Endothelial cell (in vitro differentiated cells): Measurements from ENCODE around the gene C6orf163. TPM values are rescaled to one million over a fixed set of nuclear protein-coding genes. Genes with fewer than 3 reads are reported as not detected.

Experiments used
- DNase-seq: peaks from one replicate; pipeline ENCODE4 v3.0.0; 2021; ENCODE audit warnings: low spot score
- H3K27ac Mint-ChIP-seq: one replicate; pipeline ENCODE4 v1.8.0; 2021; ENCODE audit warnings: mixed read lengths, inconsistent platforms; ENCODE audit not compliant: unreplicated experiment
- H3K27me3 Mint-ChIP-seq: one replicate; pipeline ENCODE4 v1.8.0; 2021; ENCODE audit warnings: mild to moderate bottlenecking, moderate library complexity, mixed read lengths, inconsistent platforms; ENCODE audit not compliant: unreplicated experiment
- H3K36me3 Mint-ChIP-seq: one replicate; pipeline ENCODE4 v1.8.0; 2021; ENCODE audit warnings: mild to moderate bottlenecking, low read depth, mixed read lengths, inconsistent platforms; ENCODE audit not compliant: unreplicated experiment
- H3K4me1 Mint-ChIP-seq: one replicate; pipeline ENCODE4 v1.8.0; 2021; ENCODE audit warnings: mild to moderate bottlenecking, mixed read lengths, inconsistent platforms; ENCODE audit not compliant: unreplicated experiment
- H3K4me3 Mint-ChIP-seq: one replicate; pipeline ENCODE4 v1.8.0; 2021; ENCODE audit warnings: mild to moderate bottlenecking, mixed read lengths, inconsistent platforms; ENCODE audit not compliant: unreplicated experiment
- H3K9me3 Mint-ChIP-seq: one replicate; pipeline ENCODE4 v1.8.0; 2021; ENCODE audit warnings: mixed read lengths, inconsistent platforms; ENCODE audit not compliant: unreplicated experiment
- total RNA-seq: library from RNA; stranded (reverse); fragmentation: NEBNext Ultra II Directional; extraction: Animal tissue kit (Norgen Biotek cat#: 25700); gene quantifications from one replicate; pipeline ENCODE4 v1.2.1, GENCODE V29; 2021; ENCODE audit not compliant: unreplicated experiment
- TF ChIP-seq, protein P1 (sequence below): fragments of 200-600 bp; sonication (generic); IDR thresholded peaks from one replicate; pipeline ENCODE4 v1.5.0; 2021; ENCODE audit warnings: antibody characterized with exemption; ENCODE audit not compliant: unreplicated experiment

The C6orf163 gene
- total RNA-seq, 1 donor from 2014 or later = 4.0 TPM

DNA sequence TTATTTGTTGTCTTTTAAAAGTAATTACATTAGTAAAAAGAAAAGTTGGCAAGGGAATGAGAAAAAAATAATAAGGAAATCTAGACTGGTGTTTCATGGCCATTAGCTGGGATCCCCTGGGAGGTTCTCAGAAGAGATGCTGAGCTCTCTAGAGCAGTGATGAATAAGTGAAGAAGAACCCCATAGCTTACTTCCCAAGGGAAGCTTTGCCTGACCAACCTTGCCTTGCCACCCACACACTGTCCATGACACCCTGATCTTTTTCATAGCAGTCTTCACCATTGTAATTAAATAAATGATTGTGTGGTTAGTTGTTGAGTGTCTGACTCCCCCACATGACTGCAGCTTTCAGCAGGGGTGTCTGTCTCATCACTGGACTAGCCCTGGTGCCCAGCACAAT is 5.9 kb downstream of the C6orf163 start:
- no peak for DNase-seq
- H3K9me3 Mint-ChIP-seq = no peaks in the 10 kb centered on the region
- no peak overlapping the region for H3K27ac Mint-ChIP-seq
- H3K4me3 Mint-ChIP-seq = no peak overlapping the region
- H3K36me3 Mint-ChIP-seq = no peaks in the 10 kb centered on the region
- TF ChIP-seq, protein P1, sequence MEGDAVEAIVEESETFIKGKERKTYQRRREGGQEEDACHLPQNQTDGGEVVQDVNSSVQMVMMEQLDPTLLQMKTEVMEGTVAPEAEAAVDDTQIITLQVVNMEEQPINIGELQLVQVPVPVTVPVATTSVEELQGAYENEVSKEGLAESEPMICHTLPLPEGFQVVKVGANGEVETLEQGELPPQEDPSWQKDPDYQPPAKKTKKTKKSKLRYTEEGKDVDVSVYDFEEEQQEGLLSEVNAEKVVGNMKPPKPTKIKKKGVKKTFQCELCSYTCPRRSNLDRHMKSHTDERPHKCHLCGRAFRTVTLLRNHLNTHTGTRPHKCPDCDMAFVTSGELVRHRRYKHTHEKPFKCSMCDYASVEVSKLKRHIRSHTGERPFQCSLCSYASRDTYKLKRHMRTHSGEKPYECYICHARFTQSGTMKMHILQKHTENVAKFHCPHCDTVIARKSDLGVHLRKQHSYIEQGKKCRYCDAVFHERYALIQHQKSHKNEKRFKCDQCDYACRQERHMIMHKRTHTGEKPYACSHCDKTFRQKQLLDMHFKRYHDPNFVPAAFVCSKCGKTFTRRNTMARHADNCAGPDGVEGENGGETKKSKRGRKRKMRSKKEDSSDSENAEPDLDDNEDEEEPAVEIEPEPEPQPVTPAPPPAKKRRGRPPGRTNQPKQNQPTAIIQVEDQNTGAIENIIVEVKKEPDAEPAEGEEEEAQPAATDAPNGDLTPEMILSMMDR = no peak
- H3K4me1 Mint-ChIP-seq = no peaks in the 10 kb centered on the region
- no peaks in the 10 kb centered on the region for H3K27me3 Mint-ChIP-seq

DNA sequence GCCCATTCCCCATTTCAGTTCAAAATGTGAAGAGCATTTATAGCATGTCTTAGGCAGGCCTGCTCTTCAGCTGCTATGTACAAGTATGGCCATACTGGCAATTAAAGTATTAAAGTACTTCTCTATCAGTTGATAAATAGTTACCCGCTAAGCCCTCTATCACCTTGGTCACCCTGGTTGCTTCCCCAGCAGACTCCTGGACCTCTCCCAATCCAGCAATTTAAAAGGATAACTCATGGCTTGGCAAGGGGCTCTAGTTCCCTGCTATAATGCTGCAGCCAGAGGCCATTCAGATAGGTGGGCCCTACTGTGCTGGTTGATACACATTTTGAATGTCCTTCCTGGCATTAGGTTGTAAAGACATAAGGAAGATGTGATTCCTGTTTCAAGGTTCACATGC is 7.0 kb downstream of the C6orf163 start:
- H3K4me3 Mint-ChIP-seq = no peak overlapping the region

DNA sequence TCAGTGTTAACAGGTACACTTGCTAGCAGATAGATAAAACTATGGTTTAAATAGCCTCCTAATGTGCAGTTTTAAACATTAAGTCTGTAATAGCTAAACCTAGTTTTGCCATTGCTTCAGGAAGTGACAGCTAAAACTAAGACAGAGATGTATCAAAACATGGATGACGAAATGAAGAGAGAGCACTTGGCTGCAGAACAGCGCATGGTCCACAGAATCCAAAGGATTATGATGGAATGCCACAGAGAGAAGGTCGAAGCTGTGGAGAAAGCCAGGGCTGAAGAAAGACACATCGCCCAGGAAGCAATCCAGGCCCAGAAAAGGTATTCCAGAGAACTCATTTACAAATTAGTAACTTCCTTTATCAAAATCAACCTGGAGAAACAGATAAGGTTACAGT is 11.6 kb downstream of the C6orf163 start:
- TF ChIP-seq, protein P1 = no peak
- Mint-ChIP-seq H3K4me3 (no peak overlapping the region), H3K27me3 (no peaks in the 10 kb centered on the region), H3K4me1 (no peaks in the 10 kb centered on the region), H3K9me3 (no peaks in the 10 kb centered on the region), H3K36me3 (peaks cover 4% of the 10 kb centered on the region), H3K27ac (no peak overlapping the region)
- no peak for DNase-seq

More for the DNA sequence above, 7.0 kb downstream of the C6orf163 start:
- H3K4me1 Mint-ChIP-seq = no peaks in the 10 kb centered on the region
- TF ChIP-seq, protein P1 = no peak
- H3K9me3 Mint-ChIP-seq = no peaks in the 10 kb centered on the region
- H3K36me3 Mint-ChIP-seq = no peaks in the 10 kb centered on the region
- H3K27ac Mint-ChIP-seq = no peak overlapping the region
- no peak for DNase-seq
- no peaks in the 10 kb centered on the region for H3K27me3 Mint-ChIP-seq

DNA sequence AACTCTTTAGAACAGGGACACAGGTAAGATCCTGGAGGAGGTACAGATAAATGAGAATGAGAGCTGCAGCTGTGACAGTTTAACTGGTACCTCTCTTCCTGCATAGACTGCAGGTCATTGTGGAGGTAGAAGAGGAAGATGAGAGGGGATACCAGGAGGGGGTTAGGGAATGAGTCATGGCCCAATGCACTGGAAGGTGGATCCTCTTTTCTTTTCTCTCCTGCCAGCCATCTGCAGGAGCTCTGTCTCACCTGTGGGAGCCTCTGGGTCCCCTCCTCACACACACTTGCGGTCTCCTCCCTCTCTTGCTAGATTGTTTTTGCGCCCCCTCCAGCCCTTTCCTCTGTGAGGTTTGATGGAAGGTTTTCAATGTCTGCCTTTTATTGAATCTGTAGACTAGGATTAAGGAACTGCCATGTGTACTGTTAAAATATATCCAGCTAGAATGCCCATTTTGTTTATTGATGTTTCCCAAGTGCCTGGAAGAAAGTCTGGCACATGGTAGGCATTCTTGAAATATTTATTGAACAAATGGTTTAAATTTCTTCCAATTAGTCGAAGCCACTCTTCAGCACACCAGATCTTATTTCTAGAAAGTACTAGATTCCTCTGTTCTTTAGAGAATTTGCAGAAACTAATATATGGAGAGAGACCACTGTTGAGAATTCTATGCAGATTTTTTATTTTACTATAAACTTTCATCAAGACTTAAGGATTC is 13.0 kb downstream of the C6orf163 start:
- no peaks in the 10 kb centered on the region for H3K9me3 Mint-ChIP-seq
- H3K27me3 Mint-ChIP-seq = no peaks in the 10 kb centered on the region
- DNase-seq = no peak
- H3K27ac Mint-ChIP-seq = no peak overlapping the region
- no peaks in the 10 kb centered on the region for H3K4me1 Mint-ChIP-seq
- H3K36me3 Mint-ChIP-seq = peaks cover 12% of the 10 kb centered on the region
- TF ChIP-seq, protein P1 = no peak
- no peak overlapping the region for H3K4me3 Mint-ChIP-seq

DNA sequence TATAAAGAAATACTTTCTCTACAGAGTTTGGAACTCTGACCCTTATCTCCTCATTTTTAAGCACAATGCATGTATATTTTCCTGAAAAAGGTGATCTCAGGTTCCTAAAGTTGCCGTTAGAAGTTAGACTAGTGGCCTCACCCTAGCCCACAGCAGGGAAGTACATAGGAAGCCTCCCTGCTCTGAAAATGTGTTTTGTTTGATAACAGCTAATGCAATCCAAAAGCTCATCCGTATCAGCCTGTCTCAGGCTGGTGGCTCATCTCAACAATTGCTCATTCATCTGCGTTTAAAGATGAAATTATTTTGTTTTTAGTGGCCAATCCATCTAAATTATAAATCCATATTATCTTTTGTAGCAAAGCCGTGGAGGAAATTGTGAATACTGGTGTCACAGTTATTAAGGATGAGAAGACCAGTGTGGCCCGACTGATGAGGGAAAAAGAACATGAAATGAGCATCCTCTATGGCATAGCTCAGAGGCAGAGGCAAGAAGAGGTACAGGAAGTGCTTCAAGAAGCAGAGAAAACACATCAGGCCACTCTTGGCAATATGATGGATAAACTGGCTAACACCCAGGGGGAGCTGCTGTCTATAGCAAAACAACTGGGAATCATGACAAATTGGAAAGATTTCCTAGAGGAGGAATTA is 20.1 kb downstream of the C6orf163 start:
- TF ChIP-seq, protein P1 = no peak
- H3K4me1 Mint-ChIP-seq = no peaks in the 10 kb centered on the region
- DNase-seq = no peak
- H3K9me3 Mint-ChIP-seq = no peaks in the 10 kb centered on the region
- H3K4me3 Mint-ChIP-seq = no peak overlapping the region
- H3K27me3 Mint-ChIP-seq = no peaks in the 10 kb centered on the region
- H3K27ac Mint-ChIP-seq = no peak overlapping the region
- peaks cover 40% of the 10 kb centered on the region for H3K36me3 Mint-ChIP-seq
